RPMI8226 (cell line): ENCODE results near the gene PLCH1.

Experiments
- DNase-seq: peaks from one replicate; pipeline ENCODE4 v3.0.0-alpha.2; 2015

The PLCH1 gene

DNA sequence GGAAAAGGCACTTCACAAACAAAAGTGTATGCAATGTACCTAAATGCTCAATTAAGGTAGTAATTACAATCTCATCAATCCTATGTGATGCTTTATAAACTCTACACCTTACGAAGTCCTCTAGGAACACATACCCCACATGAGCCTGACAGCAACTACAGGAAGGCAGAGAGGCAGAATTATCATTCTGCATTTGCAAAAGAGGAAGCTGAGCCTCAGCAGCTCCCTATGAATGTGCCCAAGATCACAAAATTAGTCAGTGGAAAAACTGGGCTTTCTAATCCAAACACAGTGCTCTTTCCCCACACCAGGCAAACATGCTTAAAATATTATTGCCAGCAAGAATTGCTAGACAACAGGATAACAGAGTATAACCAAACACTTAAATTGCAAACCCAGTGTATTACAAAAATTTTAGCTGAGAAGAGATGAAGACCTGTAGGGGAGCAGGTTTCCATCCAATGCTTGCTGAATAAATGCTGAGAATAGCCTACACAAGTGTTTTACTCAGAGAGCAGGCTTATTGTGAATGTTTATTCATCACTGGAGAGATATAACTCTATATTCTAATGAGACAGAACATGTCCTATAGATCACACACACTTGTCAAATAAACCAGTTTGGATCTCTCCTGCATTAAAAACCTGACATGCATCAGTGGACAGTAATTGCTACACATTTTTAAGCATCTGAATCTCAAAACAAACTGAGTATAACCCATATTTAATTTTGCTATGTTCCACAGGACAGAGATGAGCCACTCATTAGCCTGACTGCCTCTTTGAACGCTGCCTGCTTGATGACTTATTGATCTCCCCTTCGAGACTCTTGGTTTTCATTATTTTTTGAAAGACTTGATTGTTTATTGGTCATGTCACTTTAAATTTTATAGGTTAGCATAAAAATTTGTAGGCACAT, 62.2 kb downstream of the PLCH1 start:
- DNase-seq: no peak

DNA sequence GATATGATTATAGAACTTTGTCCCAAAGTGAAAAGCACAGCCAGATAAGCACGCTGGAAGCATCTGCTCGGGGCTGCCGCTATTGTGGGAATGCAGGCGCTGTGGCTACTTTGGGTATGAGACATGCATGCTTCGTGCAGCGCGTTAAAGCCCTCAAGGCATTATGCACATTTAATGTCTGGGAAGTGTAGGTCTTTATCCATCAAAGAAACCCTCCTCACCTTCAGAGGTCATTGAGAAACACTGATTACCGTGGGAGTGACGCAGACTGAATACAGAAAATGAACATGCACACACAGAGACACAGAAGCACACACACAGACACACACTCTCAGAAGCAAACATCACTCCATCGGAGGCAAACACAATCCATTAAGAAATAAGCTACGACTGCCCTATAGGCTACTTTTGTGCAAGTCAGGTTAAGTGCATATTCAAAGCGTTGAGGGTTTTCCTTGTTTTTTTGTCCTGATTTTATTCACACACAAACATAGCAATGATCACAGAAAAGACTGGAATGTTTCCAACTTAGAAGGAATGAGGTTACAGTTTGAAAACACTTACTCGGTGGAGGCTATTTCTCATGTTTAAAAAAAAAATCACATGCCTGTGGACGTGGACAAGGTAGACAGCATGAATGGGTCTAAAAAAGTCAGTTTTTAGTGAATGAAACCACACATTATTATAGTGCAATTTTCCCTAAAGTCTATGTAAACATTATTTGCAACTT, 68.5 kb downstream of the PLCH1 start:
- no peak for DNase-seq

DNA sequence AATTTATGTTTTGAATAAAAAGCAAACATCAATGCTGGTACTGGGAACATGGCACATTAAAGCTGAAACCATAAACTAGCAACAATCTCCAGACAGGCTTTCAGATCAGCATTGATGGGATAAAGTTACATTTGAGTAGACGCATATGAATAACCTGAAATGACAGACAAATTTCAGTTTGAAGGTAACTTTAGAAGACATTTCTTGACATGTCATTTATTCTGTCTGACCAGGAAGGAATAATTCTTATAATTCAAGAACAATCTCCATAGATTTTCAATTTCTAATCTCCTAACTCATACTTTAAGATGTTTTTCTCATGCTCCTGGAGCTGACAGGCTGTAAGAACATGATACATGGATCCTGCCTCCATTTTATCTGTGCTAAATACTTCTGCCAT, 69.8 kb downstream of the PLCH1 start:
- no peak for DNase-seq

DNA sequence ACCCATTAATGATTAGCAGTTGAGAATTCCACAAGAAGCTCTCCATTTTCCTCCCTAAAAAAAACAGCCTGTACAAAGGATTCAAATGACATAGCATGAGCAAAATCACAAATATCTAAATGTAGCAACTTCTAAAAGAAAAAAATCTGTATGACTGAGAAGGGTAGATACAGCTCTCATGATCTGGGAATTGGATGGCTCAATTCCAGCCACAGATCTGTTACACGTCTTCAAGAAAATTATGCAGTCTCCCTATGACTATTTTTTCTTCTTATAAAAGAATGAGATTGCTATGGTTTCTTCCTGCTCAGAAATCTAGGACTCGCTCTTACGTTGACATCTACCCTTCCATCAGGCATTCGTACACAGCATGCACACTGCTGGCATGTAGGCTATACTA, 71.5 kb downstream of the PLCH1 start:
- no peak for DNase-seq

DNA sequence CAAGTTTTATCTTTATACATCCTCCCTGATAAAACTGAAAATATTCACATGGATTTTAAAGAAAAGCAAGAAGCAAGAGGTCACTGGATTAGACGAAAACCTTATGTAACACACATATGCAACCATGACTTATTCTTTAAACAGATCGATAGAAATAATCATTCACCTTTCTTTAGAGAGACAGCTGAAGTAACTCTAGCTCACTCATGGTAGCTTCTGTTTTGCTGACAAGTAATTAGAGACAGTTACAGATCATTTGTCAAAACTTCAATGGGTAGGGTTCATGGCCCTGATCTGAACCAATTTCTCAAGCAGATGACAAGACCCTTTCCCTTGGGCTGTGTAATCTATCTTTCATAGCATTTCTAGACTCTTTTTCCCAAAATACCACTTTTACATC, 74.5 kb downstream of the PLCH1 start:
- DNase-seq: no peak

DNA sequence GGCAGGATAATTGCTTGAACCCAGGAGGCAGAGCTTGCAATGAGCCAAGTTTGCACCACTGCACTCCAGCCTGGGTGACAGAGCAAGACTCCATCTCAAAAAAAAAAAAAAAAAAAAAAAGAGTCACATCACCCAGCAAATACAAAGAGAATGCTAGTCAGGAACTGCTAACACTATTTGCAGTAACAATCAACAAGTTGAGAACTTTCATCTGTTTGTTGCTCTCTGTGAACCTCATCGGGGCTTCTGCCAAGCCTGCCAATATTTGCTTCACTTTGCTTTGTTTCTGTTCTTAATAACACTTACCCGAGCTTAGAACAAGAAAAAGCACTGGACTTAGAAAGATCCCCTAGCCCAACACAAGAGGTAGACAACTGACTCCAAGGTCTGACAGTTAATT, 76.9 kb downstream of the PLCH1 start:
- DNase-seq: no peak

DNA sequence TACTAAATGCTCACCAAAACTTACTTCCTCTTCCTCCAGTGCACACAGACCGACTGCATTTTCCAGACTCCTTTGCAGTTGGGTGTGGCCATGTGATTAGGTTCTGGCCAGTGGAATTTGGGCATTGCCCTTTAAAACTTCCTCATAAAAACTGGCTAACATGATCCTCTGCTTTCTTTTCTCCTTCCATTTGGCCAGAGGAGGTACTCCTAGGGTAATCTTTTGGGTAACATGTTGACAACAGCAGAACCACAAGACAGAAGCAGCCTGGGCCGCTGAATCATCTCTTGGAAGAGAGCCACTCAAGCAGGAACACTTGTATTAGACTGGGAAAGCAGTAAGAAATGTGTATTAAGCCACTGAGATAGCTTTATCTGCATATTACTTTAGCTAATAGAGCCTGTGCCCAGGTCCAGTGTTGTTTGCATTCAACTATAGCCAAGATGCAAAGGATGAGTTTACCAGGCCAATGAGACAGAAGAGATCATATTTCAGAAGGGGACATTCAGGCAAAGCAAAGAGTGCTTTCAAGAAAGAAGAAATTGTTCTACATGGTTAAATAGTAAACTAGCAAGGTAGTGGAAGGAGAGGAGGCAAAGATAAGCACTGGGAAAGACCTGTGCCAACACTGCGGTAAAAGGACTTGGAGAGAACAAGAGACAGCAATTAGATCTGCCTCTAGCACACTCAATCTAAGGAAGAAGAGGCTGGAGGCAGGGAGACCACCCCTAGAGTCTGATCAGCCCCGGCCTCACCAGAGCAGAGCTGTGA, 79.8 kb downstream of the PLCH1 start:
- no peak for DNase-seq

DNA sequence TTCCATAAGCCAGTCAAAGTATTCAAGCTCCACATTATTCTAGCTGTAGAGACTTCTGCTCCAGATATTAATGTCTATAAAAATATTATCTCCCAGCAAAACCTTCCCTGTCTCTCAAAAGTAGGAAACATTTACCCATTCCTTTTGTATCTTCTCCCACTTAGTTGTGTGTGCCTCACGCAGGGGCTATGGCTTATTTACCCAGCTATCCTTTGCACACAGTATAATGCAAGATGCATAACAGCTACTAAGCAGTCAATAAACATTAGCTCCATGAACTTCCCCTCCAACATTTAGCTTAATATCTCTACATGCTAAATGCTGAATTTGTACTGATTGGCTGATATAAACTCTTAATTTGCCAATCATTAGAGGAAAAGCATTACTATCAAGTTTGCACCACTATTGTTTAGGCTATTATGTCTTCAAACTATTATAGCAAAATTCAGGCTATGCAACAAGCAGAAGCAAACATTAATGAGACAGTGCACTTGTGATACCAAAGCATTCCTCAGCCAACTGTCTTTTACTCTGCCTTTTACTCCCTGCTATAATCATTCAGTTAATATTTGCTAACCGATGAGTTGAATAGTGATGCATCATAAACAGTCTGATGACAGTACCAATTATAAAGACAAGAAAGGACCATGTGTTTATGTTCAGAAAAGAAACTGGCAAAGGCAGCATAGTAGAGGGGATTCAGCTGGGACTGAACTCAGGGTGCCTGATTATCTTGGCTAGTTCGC, 81.2 kb downstream of the PLCH1 start:
- DNase-seq: no peak

DNA sequence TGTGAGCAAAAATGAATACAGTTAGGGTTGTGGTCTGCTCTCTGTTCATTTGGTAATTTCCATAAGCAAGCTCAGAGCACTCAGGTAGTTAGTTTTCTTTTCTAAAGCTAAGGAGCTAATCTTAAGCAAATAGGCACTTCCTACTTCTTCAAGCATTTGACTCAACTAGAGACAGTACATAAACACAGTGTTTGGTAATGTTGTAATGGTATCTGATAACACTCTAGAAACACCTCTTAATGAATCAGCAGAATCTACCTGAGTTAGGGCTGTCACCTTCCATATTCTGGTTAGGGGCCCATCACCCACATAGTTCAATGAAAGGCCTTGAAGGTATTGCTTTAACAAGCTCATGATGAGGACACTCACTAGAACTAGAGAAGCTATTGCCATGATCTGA, 83.1 kb downstream of the PLCH1 start:
- DNase-seq: no peak

DNA sequence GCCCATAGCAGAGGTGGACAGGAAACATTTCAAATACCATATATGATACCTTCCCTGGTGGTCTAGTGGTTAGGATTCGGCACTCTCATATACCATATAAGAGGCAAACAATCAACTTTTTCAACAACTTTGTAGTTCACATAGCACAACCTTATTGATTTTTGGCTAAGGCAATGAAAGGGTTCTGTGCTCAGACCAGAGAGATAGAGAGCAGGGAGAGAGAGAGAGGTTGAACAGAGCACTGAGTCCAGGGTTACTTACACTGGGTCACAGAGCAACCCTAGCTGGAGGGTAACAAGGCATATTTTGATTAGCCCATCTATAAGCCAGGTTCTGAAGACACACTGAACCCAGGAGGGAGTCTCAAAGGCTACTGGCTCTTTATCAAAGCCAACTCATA, 83.8 kb downstream of the PLCH1 start:
- no peak for DNase-seq

DNA sequence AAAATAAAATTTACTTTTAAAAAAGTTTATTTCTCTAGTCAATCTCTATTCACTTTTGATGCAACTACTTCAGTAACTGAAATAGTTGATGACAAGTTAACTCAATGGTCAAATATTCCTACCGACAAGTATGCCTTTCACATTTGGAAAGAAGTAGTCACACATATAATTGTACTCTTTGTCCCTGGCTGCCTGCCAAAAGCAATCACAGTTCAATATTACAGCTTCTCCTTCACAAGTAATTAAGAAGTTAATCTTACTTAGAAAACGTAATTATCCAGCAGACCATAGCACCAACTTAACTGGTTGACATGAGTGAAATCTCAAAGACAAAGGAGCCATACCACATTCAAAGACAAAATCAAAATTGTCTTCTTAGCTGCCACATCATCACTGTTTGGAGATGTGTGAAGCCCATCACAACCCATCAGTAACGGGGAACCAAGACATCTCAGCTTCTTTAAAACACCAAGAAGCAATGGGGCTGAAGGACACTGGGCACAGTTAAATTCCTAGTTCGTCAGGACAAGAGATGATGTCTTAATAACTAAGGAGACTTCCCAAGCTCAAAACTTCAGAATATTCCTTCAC, 86.1 kb downstream of the PLCH1 start:
- no peak for DNase-seq

DNA sequence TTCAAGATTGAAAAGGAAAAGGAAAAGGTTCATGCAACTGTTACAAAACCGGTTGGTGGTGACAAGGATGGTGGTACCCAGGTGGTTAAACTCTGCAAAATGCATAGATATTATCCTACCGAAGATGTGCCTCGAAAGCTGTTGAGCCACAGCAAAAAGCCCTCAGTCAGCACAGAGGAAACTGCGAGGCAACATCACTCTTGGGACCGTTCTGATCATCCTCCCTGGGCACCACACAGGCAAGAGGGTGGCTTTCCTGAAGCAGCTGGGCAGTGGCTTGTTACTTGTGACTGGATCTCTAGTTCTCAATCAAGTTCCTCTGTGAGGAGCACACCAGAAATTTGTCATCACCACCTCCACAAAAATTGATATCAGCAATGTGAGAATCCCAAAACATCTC, 86.9 kb downstream of the PLCH1 start:
- DNase-seq: no peak

DNA sequence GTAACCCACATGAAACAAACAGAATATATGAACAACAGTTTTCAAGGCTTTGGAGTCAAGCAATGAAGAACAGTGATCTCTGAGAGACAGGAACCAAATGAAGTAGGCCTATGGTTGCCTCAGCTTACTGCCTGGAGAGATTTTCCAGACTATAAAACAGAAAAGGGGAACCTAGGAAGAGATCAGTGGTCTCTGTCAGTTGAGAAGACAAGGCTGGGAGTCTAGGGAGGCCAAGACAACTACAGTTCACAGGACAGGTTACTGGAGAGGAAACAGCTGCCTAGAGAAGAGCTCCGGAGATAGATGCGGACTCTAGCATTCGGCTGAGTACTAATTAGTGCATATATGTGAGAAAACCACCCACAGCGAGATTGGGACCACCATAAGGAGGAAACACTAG, 87.7 kb downstream of the PLCH1 start:
- no peak for DNase-seq

DNA sequence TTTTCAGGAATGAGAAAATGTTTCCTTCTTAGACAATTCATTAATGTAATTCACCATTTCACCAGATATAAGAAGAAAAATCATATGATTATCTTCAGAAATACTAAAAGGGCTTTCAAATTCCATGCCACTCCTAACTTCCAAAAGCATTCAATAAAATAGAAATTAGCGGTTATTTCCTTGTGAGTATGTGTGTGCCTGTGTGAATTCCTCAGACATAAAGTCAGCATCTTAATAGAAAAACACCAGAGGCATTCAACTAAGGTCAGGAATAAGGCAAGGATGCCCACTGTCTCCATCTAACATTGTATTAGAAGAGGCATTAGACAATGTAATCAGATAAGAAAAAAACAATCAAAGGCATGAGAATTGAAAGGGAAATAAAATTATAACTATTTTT, 88.4 kb downstream of the PLCH1 start:
- DNase-seq: no peak

DNA sequence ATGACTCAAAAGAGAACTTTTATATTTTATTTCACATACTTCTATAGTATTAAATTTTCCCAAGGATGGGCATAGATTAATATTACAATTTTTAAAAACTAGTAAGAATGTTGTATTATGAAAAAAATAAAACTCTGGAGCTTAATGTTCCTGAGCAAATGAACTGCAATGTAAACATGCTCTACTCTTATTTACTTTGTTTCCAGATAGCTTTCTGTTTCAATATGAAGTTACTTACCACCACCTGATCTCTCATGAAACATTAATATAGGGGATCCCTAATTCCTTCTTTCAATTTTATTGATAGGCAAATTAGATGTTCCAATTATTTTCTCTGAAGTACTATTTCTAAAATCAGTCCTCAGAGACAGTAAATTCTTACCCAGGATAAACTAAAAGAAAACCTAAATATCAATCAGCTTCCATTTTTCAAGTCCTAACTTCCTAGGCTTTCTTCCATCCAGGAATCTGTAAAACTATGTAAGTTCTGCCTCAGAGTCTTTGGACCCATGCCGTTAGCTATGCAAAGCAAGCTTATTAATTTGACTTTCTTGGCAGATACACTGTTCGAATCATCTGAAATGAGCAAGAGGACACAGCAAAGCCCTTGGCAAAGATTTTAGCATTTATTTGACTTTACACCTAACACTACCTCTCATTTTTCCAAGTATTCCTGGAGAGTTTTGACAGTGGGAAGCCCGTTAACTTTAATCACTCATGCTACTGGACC, 93.2 kb downstream of the PLCH1 start:
- no peak for DNase-seq

DNA sequence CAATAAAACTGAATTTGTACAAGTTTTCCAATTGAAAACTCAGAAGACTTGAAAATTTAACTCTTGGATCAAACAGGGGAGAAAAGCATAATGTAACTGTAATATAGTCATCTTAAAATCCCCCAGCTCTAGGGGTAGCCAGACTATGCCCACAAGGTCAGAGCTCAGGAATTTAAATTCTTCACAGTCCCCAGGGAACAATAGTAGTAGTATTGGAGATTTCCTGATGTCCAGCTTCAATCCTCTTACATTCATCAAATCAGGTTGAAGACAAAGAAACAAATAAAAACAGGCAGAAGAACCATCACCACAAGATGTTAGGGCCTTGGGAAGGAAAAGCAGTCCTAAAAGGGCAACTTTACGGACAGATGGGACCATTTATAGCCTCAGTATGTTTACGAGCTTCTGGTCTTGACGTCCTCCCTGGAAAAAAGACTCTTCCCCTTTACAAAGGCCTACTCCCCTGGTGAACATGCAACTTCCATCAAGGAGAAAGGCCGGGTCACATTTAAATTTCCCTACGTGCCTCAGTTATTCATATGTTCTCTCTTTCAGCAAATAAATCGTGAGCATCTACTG, 96.8 kb downstream of the PLCH1 start:
- no peak for DNase-seq

DNA sequence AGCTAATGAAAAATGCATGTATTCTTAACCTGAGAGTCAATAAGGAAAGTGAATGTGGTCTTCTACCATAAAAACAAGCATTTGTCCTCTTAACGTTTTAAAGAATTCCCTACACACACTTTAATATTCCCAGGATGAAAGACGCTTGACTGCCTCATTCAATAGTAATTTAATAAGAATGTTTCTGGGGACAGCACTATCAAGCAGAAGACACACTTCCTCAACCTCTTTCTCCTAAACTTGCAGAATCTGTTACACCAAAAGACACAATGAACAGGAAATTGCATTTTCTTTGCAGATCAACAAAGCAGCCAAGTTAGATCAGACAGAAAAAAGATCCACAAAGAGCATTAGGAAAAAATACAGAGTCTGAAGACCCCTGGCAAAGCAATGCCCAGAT, 97.7 kb downstream of the PLCH1 start:
- no peak for DNase-seq

DNA sequence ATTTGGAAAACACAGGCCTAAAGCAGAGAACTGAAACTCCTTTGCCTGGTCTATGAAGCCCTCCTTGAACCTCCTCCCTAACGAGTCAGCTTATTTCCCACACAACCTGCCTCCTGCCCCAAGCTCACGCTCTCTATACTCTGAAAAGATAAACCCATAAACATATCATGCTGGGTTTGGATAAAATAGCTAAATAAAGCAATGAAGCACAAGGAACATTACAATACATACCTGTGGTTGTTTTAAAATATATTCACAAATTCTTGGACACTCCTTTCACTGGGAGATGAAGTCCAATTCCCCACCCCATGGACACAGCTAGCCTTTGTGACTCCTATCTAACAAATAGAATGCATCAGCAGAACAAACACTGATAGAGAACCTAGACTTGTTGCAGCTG, 98.2 kb downstream of the PLCH1 start:
- DNase-seq: no peak

DNA sequence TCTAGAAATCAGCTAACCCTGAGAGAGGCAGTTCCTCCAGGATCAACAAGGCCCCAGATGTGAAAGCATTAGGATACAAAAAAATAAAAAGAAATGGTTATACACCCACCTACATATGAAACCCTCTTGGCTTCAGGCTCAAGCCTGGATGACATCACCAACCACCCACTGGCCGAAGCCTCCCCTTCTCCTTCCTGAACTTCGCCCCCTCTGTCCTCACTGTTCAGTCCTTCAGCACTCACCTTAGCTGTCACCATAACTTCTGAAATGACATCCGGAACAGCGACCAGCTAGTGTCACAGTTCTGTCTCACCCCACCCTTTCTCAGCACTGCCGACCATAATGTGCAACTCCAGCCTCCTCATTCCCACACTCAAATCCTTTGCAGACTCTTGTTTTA, 98.7 kb downstream of the PLCH1 start:
- no peak for DNase-seq

DNA sequence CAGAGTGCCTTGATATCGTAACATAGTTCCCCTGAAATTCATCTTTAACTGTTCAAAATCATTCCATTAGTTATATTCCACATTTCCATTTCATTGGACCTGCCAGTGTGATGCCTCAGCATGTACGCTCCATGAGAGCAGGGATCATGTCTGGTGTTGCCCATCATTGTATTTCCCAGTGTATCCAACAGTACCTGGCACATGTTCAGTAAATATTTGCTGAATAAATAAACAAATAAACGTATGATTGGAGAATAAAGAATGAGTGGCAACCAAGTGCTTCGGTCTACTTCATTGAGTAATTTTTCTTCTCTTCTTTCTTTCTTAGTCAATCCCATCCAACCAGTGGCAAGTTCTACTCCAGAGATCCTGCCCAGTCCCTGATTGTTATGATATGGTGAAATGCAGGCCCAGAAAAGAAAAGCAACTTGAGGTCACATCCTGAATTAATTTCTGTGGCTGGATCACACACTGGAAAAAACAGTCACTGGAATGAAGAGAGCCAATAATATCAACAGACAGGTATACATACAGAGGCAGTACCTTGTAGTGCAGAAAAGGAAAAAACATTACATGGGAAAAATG, 101.2 kb downstream of the PLCH1 start:
- no peak for DNase-seq

DNA sequence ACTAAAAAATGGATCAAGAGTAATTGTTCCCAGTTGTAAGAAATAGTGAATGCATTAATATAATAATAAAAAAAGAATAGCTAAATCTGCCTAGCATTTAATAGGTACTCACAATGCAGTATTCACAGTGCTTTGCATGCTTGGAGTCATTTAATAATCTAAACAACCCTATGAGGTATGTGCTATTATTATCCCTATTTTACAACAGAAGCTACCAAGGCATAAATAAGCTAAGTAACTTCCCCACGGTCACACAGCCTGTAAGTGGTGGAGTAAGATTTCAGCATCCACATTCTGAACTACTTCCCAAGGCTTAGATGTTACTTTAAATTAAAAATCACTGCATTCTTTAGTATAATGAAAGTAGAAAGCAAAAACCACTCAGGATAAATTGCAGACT, 102.9 kb downstream of the PLCH1 start:
- no peak for DNase-seq
